ENCODE results near the gene KCNT2.

The KCNT2 gene

GRCh38 chr1:196308176-196308575 is 300.1 kb downstream of the KCNT2 start:
- no peaks in the 10 kb centered on the region for H3K36me3 ChIP-seq (ENCODE audit: control insufficient read depth, low read length)
- no peak overlapping the region for H3K4me3 ChIP-seq (ENCODE audit: low read length)
- H4K20me1 ChIP-seq (ENCODE audit: control insufficient read depth, insufficient read depth, low read depth, low read length): no peaks in the 10 kb centered on the region
- H3K27me3 ChIP-seq (ENCODE audit: control insufficient read depth, low read length): no peaks in the 10 kb centered on the region
- no peaks in the 10 kb centered on the region for H3K79me2 ChIP-seq (ENCODE audit: control insufficient read depth, low read length)
- peaks cover 3% of the 10 kb centered on the region; the same call in 1 of the 2 replicates for H3K4me1 ChIP-seq (ENCODE audit: control insufficient read depth, low read length)
- H3K9me2 ChIP-seq (replicated peaks; ENCODE audit: control insufficient read depth, low read length): no peaks in the 10 kb centered on the region
- H3K4me2 ChIP-seq (ENCODE audit: low read length): no peak overlapping the region
- no peaks in the 10 kb centered on the region for H3F3A ChIP-seq (ENCODE audit: control insufficient read depth, insufficient read depth)
- H3K27ac ChIP-seq (ENCODE audit: low read depth, low read length): no peak overlapping the region
- H3K9me3 ChIP-seq (ENCODE audit: control insufficient read depth, insufficient read depth, low read length): no peaks in the 10 kb centered on the region
- TF ChIP-seq CTCF (IDR thresholded peaks at IDR 0.05; ENCODE audit: low read depth, low read length, poor library complexity, severe bottlenecking) (no peak), EZH2phosphoT487 (IDR thresholded peaks at IDR 0.05; ENCODE audit: borderline replicate concordance, low read length) (no peak)

- Histone ChIP-seq H3K79me2 (ENCODE audit: control insufficient read depth, low read length) (no peaks in the 10 kb centered on the region), H3K27me3 (ENCODE audit: control insufficient read depth, low read length) (no peaks in the 10 kb centered on the region), H3K27ac (ENCODE audit: low read depth, low read length) (no peak overlapping the region), H3K36me3 (ENCODE audit: control insufficient read depth, low read length) (no peaks in the 10 kb centered on the region), H3K4me2 (ENCODE audit: low read length) (no peak overlapping the region), H3K9me2 (replicated peaks; ENCODE audit: control insufficient read depth, low read length) (no peaks in the 10 kb centered on the region), H3K9me3 (ENCODE audit: control insufficient read depth, insufficient read depth, low read length) (no peaks in the 10 kb centered on the region), H4K20me1 (ENCODE audit: control insufficient read depth, insufficient read depth, low read depth, low read length) (no peaks in the 10 kb centered on the region), H3K4me1 (ENCODE audit: control insufficient read depth, low read length) (no peaks in the 10 kb centered on the region), H3F3A (ENCODE audit: control insufficient read depth, insufficient read depth) (no peaks in the 10 kb centered on the region), H3K4me3 (ENCODE audit: low read length) (no peak overlapping the region)
- no peak for TF ChIP-seq CTCF (IDR thresholded peaks at IDR 0.05; ENCODE audit: low read depth, low read length, poor library complexity, severe bottlenecking)
- TF ChIP-seq EZH2phosphoT487 (IDR thresholded peaks at IDR 0.05; ENCODE audit: borderline replicate concordance, low read length): no peak
Observed at GRCh38 chr1:196306421-196306820, 301.8 kb downstream of the KCNT2 start.

- Histone ChIP-seq H3K27ac (ENCODE audit: low read depth, low read length) (no peak overlapping the region), H3K4me2 (ENCODE audit: low read length) (no peak overlapping the region), H3K4me1 (ENCODE audit: control insufficient read depth, low read length) (no peaks in the 10 kb centered on the region), H4K20me1 (ENCODE audit: control insufficient read depth, insufficient read depth, low read depth, low read length) (no peaks in the 10 kb centered on the region), H3K27me3 (ENCODE audit: control insufficient read depth, low read length) (no peaks in the 10 kb centered on the region), H3K9me2 (replicated peaks; ENCODE audit: control insufficient read depth, low read length) (no peaks in the 10 kb centered on the region), H3F3A (ENCODE audit: control insufficient read depth, insufficient read depth) (no peaks in the 10 kb centered on the region), H3K4me3 (ENCODE audit: low read length) (no peak overlapping the region), H3K36me3 (ENCODE audit: control insufficient read depth, low read length) (no peaks in the 10 kb centered on the region), H3K9me3 (ENCODE audit: control insufficient read depth, insufficient read depth, low read length) (no peaks in the 10 kb centered on the region), H3K79me2 (ENCODE audit: control insufficient read depth, low read length) (no peaks in the 10 kb centered on the region)
- TF ChIP-seq CTCF (IDR thresholded peaks at IDR 0.05; ENCODE audit: low read depth, low read length, poor library complexity, severe bottlenecking) (no peak), EZH2phosphoT487 (IDR thresholded peaks at IDR 0.05; ENCODE audit: borderline replicate concordance, low read length) (no peak)
Observed at GRCh38 chr1:196305216-196305615, 303.0 kb downstream of the KCNT2 start.

GRCh38 chr1:196302981-196303380 is 305.3 kb downstream of the KCNT2 start:
- Histone ChIP-seq H3K36me3 (ENCODE audit: control insufficient read depth, low read length) (no peaks in the 10 kb centered on the region), H3K9me3 (ENCODE audit: control insufficient read depth, insufficient read depth, low read length) (no peaks in the 10 kb centered on the region), H3K27me3 (ENCODE audit: control insufficient read depth, low read length) (no peaks in the 10 kb centered on the region), H3K27ac (ENCODE audit: low read depth, low read length) (no peak overlapping the region), H3K4me3 (ENCODE audit: low read length) (no peak overlapping the region), H4K20me1 (ENCODE audit: control insufficient read depth, insufficient read depth, low read depth, low read length) (no peaks in the 10 kb centered on the region), H3K4me2 (ENCODE audit: low read length) (no peak overlapping the region), H3K79me2 (ENCODE audit: control insufficient read depth, low read length) (no peaks in the 10 kb centered on the region), H3K9me2 (replicated peaks; ENCODE audit: control insufficient read depth, low read length) (no peaks in the 10 kb centered on the region), H3F3A (ENCODE audit: control insufficient read depth, insufficient read depth) (no peaks in the 10 kb centered on the region), H3K4me1 (ENCODE audit: control insufficient read depth, low read length) (no peaks in the 10 kb centered on the region)
- TF ChIP-seq CTCF (IDR thresholded peaks at IDR 0.05; ENCODE audit: low read depth, low read length, poor library complexity, severe bottlenecking): no peak
- no peak for TF ChIP-seq EZH2phosphoT487 (IDR thresholded peaks at IDR 0.05; ENCODE audit: borderline replicate concordance, low read length)

Data from DOHH2 (cell line).